Activated T-cell treated with anti-CD3 and anti-CD28 coated beads, Interleukin-2, amount 50 U/mL, for 4 hours (primary cell): Measurements from ENCODE around the gene LRRC4C. TPM values are rescaled to one million over a fixed set of nuclear protein-coding genes. Genes with fewer than 3 reads are reported as not detected.

ENCODE experiments used
- ATAC-seq, 2 donors: fragments of 200-7000 bp; cut with Tn5 transposase; one replicate each; pipeline ENCODE4 v1.10.0; 2021
- DNase-seq: peaks from one replicate; pipeline ENCODE4 v3.0.0-alpha.2; 2020
- H3K27me3 Mint-ChIP-seq: one replicate; pipeline ENCODE4 v1.8.0; 2021; ENCODE audit warnings: low read depth, mixed read lengths
- H3K36me3 Mint-ChIP-seq: one replicate; pipeline ENCODE4 v1.8.0; 2022; ENCODE audit warnings: mixed read lengths; ENCODE audit not compliant: insufficient read depth
- H3K4me1 Mint-ChIP-seq: one replicate; pipeline ENCODE4 v1.8.0; 2021; ENCODE audit warnings: low read depth, mixed read lengths
- H3K4me3 Mint-ChIP-seq: one replicate; pipeline ENCODE4 v1.8.0; 2021; ENCODE audit warnings: mild to moderate bottlenecking, moderate library complexity, mixed read lengths
- H3K9me3 Mint-ChIP-seq: one replicate; pipeline ENCODE4 v1.8.0; 2021; ENCODE audit warnings: mixed read lengths
- total RNA-seq, 3 donors: library from RNA; stranded (reverse); gene quantifications; one replicate each; pipeline ENCODE4 v1.2.1, GENCODE V29; 2021

The LRRC4C gene
- total RNA-seq, 3 donors from 2014 or later = not detected

DNA sequence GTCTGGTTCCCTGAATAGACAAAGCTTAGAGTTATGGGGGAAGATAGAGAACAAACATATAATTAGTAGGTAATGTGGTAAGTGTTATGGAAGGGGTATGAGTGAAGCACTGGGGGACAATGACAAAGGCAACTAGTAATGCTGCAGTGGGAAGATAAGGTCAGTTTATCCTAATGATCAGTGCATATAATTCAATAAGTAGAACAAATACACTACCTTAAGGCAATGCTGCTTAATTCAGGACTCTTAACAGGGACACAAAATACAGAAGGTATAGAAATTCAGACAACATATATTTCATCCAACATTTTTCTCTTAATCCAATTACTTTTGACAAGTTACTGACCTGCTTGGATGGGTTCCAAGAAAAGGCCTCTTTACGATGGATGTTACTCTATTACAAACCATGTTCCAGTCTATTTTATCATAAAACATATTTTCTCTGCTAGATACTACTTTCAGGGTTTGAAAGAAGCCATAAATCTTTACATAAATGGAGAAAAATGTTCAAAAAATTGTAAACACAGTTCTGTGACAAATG, 1186.2 kb downstream of the LRRC4C start:
- H3K4me1 Mint-ChIP-seq = no peaks in the 10 kb centered on the region
- H3K36me3 Mint-ChIP-seq = no peaks in the 10 kb centered on the region
- no peak for DNase-seq
- peaks cover 12% of the 10 kb centered on the region for H3K9me3 Mint-ChIP-seq
- no peaks in the 10 kb centered on the region for H3K27me3 Mint-ChIP-seq
- no peak for ATAC-seq
- H3K4me3 Mint-ChIP-seq = no peak overlapping the region

DNA sequence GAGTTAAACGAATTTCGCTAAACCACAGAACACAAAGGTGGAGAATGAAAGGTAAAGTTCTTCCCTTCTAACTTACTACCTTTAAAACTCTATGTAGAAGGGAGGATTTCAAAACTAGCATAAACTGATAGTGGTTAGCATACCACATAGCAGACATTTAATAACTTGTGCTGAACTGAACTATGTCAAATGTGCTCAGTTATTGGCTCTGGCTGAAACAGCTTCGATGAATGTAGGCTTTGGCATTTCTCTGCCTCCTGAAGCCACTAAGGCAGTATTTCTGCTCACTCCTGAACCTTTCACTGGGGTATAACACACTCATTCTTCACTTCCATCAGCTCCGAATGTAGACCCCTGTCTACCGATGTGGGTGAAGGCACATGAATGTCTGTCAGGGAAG, 1188.1 kb downstream of the LRRC4C start:
- Mint-ChIP-seq H3K4me3 (no peak overlapping the region), H3K36me3 (no peaks in the 10 kb centered on the region), H3K9me3 (peaks cover 12% of the 10 kb centered on the region), H3K4me1 (no peaks in the 10 kb centered on the region), H3K27me3 (no peaks in the 10 kb centered on the region)
- DNase-seq = no peak
- no peak for ATAC-seq

DNA sequence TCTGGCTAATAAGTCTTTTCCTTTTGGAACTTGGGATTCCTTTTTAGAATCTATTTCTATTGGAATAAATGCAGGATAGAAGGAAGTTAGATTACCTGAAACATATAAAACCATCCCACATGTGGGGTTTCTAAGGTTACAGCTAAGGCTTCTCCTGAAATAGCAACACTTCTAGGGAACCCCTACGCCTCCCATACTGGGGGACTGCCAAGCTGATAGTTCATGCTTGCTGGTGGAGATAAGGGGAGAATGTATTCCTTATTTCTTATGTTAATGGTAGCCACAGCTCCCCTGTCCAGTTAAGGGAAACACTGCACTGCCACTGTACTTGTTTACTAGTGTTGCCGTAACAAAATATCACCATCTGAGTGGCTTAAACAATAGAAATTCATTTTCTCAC, 1189.6 kb downstream of the LRRC4C start:
- Mint-ChIP-seq H3K4me3 (no peak overlapping the region), H3K36me3 (no peaks in the 10 kb centered on the region), H3K27me3 (no peaks in the 10 kb centered on the region), H3K4me1 (no peaks in the 10 kb centered on the region), H3K9me3 (peaks cover 7% of the 10 kb centered on the region)
- DNase-seq (no peak), ATAC-seq (no peak)

DNA sequence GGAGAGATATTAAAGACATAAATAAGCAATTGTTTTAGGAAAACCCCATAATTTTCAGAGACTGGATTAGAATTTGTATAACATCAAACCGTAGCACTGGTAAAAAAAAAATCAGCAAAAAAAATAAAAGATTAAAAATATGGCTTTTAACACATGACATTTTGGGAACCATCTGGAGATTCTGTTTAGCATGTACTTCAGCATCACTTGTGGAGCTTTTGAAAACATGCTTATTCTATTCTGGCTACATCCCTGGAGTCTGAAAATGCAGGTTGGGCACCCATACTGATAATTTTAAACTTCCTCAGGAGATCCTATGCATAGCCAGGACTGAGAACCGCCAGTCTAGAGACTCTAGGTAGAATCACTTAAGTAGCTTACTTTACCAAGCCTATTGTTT, 1190.9 kb downstream of the LRRC4C start:
- ATAC-seq = no peak
- no peaks in the 10 kb centered on the region for H3K4me1 Mint-ChIP-seq
- no peaks in the 10 kb centered on the region for H3K27me3 Mint-ChIP-seq

DNA sequence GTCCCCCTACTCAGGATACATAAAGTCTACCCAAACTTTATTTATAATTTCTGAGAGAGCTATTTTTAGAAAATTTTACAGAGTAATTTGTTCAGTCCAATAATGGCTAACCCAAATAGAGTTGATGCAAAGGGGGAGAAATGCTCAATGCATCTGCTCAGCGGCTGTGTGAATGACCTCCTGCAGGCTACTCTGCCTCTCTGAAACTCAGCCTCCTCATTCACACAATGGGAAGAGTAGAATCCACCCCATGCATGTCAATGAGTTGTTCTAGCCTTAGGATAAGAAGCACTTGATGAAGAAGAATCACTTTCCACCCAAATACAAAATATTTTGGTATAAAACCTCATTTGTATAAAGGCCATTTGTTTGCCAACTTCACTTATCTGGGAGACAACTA, 1204.0 kb downstream of the LRRC4C start:
- H3K4me3 Mint-ChIP-seq = no peak overlapping the region
- no peaks in the 10 kb centered on the region for H3K27me3 Mint-ChIP-seq
- peaks cover 14% of the 10 kb centered on the region for H3K9me3 Mint-ChIP-seq
- DNase-seq (no peak), ATAC-seq (no peak)
- no peaks in the 10 kb centered on the region for H3K4me1 Mint-ChIP-seq
- H3K36me3 Mint-ChIP-seq = no peaks in the 10 kb centered on the region

More for the DNA sequence above, 1190.9 kb downstream of the LRRC4C start:
- Mint-ChIP-seq H3K4me3 (no peak overlapping the region), H3K9me3 (peaks cover 7% of the 10 kb centered on the region), H3K36me3 (no peaks in the 10 kb centered on the region)
- DNase-seq = no peak

DNA sequence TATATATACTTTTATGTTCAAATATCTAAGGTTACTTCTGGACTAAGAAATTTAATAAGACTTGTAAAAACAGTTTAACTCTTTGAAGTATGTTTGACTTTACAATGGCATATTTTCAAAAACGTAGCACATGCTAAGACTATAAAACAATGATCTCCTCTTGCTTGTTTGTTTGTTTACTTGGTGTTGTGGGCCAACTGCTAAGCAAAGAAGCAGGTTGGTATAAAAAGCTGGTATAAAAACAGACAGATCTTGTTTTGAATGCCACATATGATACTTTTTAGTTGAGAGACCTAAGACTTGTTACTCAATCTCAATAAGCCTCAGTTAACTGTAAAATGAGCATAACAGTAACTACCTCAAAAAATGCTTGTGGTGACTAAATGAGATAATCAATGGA, 1206.3 kb downstream of the LRRC4C start:
- ATAC-seq (no peak), DNase-seq (no peak)
- Mint-ChIP-seq H3K27me3 (no peaks in the 10 kb centered on the region), H3K9me3 (peaks cover 9% of the 10 kb centered on the region), H3K4me1 (no peaks in the 10 kb centered on the region), H3K4me3 (no peak overlapping the region), H3K36me3 (no peaks in the 10 kb centered on the region)

DNA sequence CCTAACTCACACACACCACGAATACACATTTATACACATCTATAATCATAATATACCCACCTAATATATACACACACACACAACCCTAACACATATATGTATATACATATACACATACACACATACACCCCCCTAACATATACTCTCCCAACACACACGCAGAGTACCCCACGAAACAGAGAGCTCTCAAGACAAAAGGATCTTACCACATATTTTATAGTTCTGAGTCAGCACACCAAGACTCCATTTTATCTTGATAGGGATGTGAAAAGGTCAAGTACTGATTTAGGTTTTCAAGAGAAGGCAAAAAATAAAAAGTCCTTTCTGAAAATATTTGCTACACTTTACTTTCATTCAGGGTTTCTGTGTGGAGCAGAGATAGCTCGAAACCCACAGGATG, 1207.2 kb downstream of the LRRC4C start:
- ATAC-seq (no peak), DNase-seq (no peak)
- Mint-ChIP-seq H3K27me3 (no peaks in the 10 kb centered on the region), H3K4me3 (no peak overlapping the region), H3K4me1 (no peaks in the 10 kb centered on the region), H3K36me3 (no peaks in the 10 kb centered on the region), H3K9me3 (peaks cover 6% of the 10 kb centered on the region)

DNA sequence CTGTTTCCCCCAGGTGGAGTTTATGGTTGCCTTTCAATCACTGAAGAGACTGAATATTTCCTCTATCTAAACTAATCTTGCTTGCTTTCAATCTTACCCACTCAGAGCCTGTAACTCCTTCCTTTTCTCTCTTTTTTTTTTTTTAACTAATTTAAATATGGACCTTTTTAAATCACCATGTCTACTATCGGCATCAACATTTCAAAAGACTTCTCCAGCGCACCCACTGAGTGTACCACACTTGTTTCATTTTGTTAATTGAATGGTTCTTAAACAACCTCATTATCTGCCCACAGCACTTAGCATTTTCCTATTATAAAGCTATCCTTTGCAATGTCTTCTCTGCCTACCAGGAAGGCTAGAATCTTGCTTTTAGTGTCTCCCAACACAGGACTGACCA, 1212.5 kb downstream of the LRRC4C start:
- H3K4me3 Mint-ChIP-seq = no peak overlapping the region
- no peaks in the 10 kb centered on the region for H3K4me1 Mint-ChIP-seq
- no peaks in the 10 kb centered on the region for H3K36me3 Mint-ChIP-seq
- DNase-seq (no peak), ATAC-seq (no peak)
- peaks cover under 1% of the 10 kb centered on the region for H3K9me3 Mint-ChIP-seq
- no peaks in the 10 kb centered on the region for H3K27me3 Mint-ChIP-seq

DNA sequence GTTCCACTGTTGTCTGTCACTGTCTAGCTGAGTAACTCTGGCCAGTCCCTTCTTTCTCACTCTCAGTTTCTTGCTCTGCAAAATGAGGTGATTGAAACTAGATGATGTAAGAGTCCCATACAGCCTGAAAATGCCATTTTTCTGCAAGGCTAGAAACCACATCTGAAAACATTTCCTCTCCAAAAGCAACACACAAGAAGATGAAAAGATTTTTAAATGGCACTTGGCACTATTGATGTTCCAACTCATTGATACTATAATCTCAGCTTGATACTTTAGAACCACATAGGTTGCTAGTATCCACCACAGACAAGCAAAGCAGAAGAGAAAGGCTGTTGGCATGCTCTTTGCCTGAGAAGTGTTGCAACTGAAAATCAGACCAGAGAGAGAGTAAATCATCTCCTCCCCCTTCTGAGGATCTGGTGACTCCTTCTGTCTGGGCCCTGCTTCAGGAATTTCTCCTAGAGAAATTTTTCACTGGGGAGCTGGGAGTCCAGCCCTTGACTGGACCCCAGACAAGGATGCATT, 1217.9 kb downstream of the LRRC4C start:
- no peak overlapping the region for H3K4me3 Mint-ChIP-seq
- no peaks in the 10 kb centered on the region for H3K4me1 Mint-ChIP-seq
- H3K9me3 Mint-ChIP-seq = peaks cover 7% of the 10 kb centered on the region
- no peaks in the 10 kb centered on the region for H3K27me3 Mint-ChIP-seq
- ATAC-seq (no peak), DNase-seq (no peak)
- H3K36me3 Mint-ChIP-seq = no peaks in the 10 kb centered on the region

DNA sequence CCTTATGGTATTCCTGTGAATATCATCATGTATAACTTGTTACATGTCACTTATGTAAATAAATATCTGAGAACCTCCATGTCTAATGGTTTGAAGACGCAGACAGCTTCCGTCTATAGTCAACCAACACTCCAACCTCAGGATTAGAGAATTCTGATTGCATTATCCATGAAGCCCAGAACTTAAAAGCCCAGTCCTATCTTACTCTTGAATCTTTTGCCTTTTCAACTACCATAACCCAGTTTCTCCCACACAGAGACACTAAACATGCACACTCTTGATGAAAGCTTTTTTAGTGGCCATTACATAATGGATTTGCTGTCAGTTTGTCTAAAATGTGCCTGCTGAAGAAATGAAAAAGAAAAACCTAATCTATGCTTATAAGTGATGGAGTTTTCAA, 1219.2 kb downstream of the LRRC4C start:
- Mint-ChIP-seq H3K27me3 (no peaks in the 10 kb centered on the region), H3K4me3 (no peak overlapping the region), H3K4me1 (no peaks in the 10 kb centered on the region), H3K9me3 (peaks cover 7% of the 10 kb centered on the region), H3K36me3 (no peaks in the 10 kb centered on the region)
- no peak for ATAC-seq
- DNase-seq = no peak

DNA sequence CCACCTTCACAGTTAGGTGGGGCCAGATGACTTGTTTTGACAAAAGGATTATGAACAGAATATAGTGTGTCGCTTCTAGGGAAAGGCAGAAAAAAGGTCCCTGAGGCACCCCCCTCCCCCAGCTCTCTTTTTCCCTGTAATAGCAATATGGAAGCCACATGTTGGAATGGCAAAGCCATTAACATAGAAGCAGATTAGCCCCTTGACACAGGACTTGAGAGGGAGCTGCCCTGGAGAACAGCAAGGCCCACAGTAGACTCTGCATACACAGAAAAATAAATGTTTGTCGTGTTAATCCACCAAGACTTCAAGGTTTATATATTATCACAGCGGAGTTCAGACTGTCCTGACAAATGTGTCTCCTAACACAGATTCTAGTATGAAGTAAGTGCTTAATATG, 1222.9 kb downstream of the LRRC4C start:
- Mint-ChIP-seq H3K27me3 (no peaks in the 10 kb centered on the region), H3K36me3 (no peaks in the 10 kb centered on the region), H3K4me1 (no peaks in the 10 kb centered on the region), H3K4me3 (no peak overlapping the region), H3K9me3 (peaks cover 7% of the 10 kb centered on the region)
- DNase-seq (no peak), ATAC-seq (no peak)

DNA sequence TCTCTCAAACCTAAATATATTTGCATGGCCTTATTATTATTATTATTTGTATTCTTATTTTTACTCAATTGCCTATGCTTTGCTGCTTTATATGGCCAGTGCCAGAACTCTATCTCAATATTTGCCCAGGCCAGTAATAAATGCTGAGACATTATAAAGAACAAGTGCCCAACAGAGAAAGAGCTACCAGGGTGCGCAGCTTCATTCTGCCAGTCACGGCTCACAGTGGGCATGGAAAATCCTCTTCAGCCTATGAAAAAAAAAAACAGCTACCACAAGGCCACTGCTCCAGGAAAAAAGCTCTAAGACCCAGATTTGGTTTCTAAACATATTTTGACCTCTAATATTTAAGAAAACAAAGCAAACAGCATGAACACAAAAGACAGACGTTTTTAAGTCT, 1223.6 kb downstream of the LRRC4C start:
- no peaks in the 10 kb centered on the region for H3K36me3 Mint-ChIP-seq
- H3K4me1 Mint-ChIP-seq = no peaks in the 10 kb centered on the region
- H3K4me3 Mint-ChIP-seq = no peak overlapping the region
- peaks cover 7% of the 10 kb centered on the region for H3K9me3 Mint-ChIP-seq
- ATAC-seq (no peak), DNase-seq (no peak)
- no peaks in the 10 kb centered on the region for H3K27me3 Mint-ChIP-seq

DNA sequence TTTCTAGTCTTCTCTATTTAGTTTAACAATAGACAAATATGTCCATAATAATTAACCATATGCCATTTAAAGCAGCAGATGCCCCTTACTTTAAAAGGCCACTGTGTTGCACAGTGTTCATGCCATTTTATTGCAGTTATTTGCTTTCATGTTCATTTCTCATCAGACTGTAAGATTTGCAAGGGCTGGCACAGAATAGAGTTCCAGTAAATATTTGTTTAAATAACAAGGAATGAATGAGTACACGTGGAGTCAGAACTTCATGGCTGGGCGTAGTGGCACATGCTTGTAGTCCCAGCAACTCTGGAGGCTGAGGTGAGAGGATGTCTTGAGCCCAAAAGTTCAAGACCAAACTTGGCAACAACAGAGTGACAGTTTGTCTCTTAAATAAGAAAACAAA, 1228.6 kb downstream of the LRRC4C start:
- Mint-ChIP-seq H3K4me3 (no peak overlapping the region), H3K27me3 (no peaks in the 10 kb centered on the region), H3K9me3 (peaks cover 9% of the 10 kb centered on the region), H3K36me3 (no peaks in the 10 kb centered on the region), H3K4me1 (no peaks in the 10 kb centered on the region)
- DNase-seq (no peak), ATAC-seq (no peak)

DNA sequence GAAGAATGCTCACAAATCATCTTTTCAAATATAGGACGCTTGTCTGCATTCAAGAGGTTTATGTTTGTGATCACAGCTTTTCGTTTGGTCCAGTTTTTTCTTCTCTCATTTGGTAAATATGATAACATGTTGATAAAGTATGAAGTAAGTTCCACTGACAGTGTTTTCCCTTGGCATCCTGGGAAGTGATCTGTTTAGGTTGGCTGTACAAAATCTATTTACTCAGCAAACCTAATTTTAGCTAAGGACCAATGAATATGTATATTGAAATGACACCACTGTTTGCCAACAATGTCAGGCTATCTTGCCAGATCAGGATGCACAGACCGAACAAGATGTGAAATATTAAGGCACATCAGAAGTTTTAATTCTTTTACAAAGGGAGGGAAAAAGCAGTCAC, 1230.8 kb downstream of the LRRC4C start:
- no peak overlapping the region for H3K4me3 Mint-ChIP-seq
- H3K9me3 Mint-ChIP-seq = peaks cover 9% of the 10 kb centered on the region
- no peaks in the 10 kb centered on the region for H3K36me3 Mint-ChIP-seq
- no peak for DNase-seq
- no peak for ATAC-seq
- H3K4me1 Mint-ChIP-seq = no peaks in the 10 kb centered on the region
- no peaks in the 10 kb centered on the region for H3K27me3 Mint-ChIP-seq

DNA sequence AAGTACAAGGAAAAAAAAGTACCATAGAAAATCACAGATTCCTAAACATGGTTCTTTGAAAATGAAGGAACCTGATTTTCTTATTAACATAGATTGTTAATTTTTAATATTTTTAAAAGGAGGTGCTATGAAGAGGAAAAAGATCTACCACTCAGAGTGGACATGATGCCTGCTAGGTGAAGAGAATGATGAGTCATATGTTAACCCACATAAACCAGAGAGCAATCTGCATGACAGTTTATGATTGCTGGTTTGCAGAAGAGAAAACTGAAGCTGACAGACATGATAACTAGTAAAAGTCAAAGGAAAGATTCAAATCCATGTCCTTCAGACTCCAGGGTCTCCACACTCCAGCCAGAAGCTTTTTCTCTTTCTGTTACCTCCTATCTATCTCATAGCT, 1231.7 kb downstream of the LRRC4C start:
- no peaks in the 10 kb centered on the region for H3K4me1 Mint-ChIP-seq

DNA sequence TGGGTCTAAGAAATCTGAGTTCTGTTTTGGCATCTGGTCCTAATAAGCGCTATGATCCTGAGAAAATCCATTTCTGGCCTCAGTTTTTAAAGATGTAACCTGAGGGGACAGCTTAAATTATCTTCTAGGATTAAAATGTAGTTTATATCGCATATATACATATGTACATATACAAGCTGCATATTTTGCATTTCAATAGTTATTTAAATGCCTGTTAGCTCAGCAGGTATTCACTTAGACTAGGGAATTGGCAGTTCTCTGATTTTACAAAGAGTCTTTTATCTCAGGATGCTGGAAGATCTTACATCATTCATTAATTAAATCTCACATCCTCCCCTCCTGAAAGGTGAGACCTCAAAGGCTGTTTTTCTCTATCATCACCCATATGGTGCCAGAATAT, 1232.8 kb downstream of the LRRC4C start:
- DNase-seq (no peak), ATAC-seq (no peak)
- H3K27me3 Mint-ChIP-seq = no peaks in the 10 kb centered on the region
- no peak overlapping the region for H3K4me3 Mint-ChIP-seq
- peaks cover 9% of the 10 kb centered on the region for H3K9me3 Mint-ChIP-seq
- no peaks in the 10 kb centered on the region for H3K4me1 Mint-ChIP-seq
- H3K36me3 Mint-ChIP-seq = no peaks in the 10 kb centered on the region

More for the DNA sequence above, 1231.7 kb downstream of the LRRC4C start:
- no peak for ATAC-seq
- H3K27me3 Mint-ChIP-seq = no peaks in the 10 kb centered on the region
- H3K4me3 Mint-ChIP-seq = no peak overlapping the region
- DNase-seq = no peak
- no peaks in the 10 kb centered on the region for H3K36me3 Mint-ChIP-seq
- peaks cover 9% of the 10 kb centered on the region for H3K9me3 Mint-ChIP-seq
